NOMO-1 (cell line): ENCODE results near the gene ARVCF.

ENCODE experiments used
- DNase-seq, 2 experiments: peaks; one replicate each; lab custom pipeline; 2025; ENCODE audit not compliant: unreplicated experiment in 2 of 2; lab: John Stamatoyannopoulos, UW

Gene ARVCF

GRCh38 chr22:19988965-19989724 lies 27.5 kb downstream of the ARVCF start:
- DNase-seq, result no peak

GRCh38 chr22:19988331-19988808 lies 28.3 kb downstream of the ARVCF start:
- DNase-seq, result no peak

GRCh38 chr22:19987394-19988306 lies 29.0 kb downstream of the ARVCF start:
- no peak for DNase-seq

- peak; percentile 41 to 52 for DNase-seq
Observed at GRCh38 chr22:19986410-19987341, 29.9 kb downstream of the ARVCF start.

GRCh38 chr22:19986011-19986409 lies 30.6 kb downstream of the ARVCF start:
- DNase-seq, result no peak

GRCh38 chr22:19984851-19985811 lies 31.5 kb downstream of the ARVCF start:
- DNase-seq, result no peak

- no peak for DNase-seq
Observed at GRCh38 chr22:19984201-19984753, 32.3 kb downstream of the ARVCF start.

- no peak for DNase-seq
Observed at GRCh38 chr22:19983741-19984140, 32.9 kb downstream of the ARVCF start.

GRCh38 chr22:19982991-19983578 lies 33.5 kb downstream of the ARVCF start:
- no peak for DNase-seq

GRCh38 chr22:19981961-19982920 lies 34.4 kb downstream of the ARVCF start:
- DNase-seq, result no peak

- DNase-seq, result no peak
Observed at GRCh38 chr22:19981171-19981960, 35.3 kb downstream of the ARVCF start.

GRCh38 chr22:19980766-19981165 lies 35.9 kb downstream of the ARVCF start:
- DNase-seq, result no peak

- DNase-seq, result no peak
Observed at GRCh38 chr22:19979712-19980493, 36.7 kb downstream of the ARVCF start.

GRCh38 chr22:19978748-19979147 lies 37.9 kb downstream of the ARVCF start:
- no peak for DNase-seq

GRCh38 chr22:19977296-19978243 lies 39.1 kb downstream of the ARVCF start:
- DNase-seq, result no peak
